SK-MEL-5 (cell line): ENCODE results near the gene VWA5B1. TPM values are rescaled to one million over a fixed set of nuclear protein-coding genes. Genes with fewer than 3 reads are reported as not detected.
"Not testable (repeated sequence)": the region's sequence is repeated elsewhere in the genome, so short reads cannot be mapped to it uniquely, and the experiment has no call there.

Experiments
- DNase-seq: peaks from one replicate; pipeline ENCODE4 v3.0.0-alpha.2; 2016; ENCODE audit warnings: low read depth, low spot score
- in situ Hi-C: cut with HindIII; loops from 2 replicates; pipeline ENCODE4 v1.10.0; 2016; ENCODE audit warnings: low sequenced_read_pairs, high pct_unique_total_duplicates, low pct_unique_long_range_greater_than_20kb
- polyA plus RNA-seq, 2 experiments: library from polyadenylated mRNA; depleted of rRNA; stranded (reverse); fragments of >200 nt; gene quantifications; 2 replicates each; pipeline ENCODE4 v1.2.3, GENCODE V29; 2015
- total RNA-seq: library from RNA; depleted of rRNA; stranded (reverse); fragments of >200 nt; shearing (Covaris generic); gene quantifications from 2 replicates; pipeline ENCODE4 v1.2.3, GENCODE V29; 2014; rRNA removed

VWA5B1 gene
- total RNA-seq, result not detected in 2 replicates
- not detected in 2 replicates for polyA plus RNA-seq (2015; cell fraction: cytosol; rRNA removed)
- polyA plus RNA-seq (2015; cell fraction: nucleus; rRNA removed), result not detected in 2 replicates

GRCh38 chr1:20290624-20291597, at the start of gene VWA5B1:
Gene VWA5B1, plus strand, starts transcription at chr1:20290875. Its CDS starts 19,727 bp downstream, at chr1:20310602.
- in situ Hi-C loops, result no loop called here
- no peak for DNase-seq

DNA sequence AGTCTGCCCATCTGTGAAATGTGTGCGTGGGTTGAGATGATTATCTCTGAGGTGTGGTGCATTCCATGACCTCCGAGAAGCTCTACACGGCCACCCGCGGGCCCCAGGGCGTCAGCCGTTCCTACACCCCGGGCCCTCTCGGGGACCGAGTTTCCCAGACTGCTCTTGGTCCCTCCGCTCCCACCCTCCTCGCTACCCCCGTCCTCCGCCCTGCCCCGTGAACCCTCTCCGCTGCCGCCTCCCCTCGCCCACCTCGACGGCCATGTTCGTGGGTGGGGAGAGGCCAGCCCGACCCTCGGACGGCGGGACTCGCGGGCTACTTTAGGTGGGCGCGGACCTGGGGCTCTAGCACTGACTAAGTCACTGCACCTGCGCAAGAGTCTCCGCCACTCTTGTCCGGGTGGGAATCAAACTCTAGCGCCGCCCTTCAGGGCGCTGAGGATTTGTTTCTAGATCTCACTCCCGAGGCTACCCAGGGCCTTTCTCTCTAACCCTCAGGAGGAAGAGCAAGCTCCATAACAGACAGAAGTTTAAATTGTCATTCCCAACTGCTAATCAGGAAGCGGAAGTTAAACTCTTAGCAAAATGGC, 47.7 kb upstream of the VWA5B1 start:
- in situ Hi-C loops, result no loop called here

DNA sequence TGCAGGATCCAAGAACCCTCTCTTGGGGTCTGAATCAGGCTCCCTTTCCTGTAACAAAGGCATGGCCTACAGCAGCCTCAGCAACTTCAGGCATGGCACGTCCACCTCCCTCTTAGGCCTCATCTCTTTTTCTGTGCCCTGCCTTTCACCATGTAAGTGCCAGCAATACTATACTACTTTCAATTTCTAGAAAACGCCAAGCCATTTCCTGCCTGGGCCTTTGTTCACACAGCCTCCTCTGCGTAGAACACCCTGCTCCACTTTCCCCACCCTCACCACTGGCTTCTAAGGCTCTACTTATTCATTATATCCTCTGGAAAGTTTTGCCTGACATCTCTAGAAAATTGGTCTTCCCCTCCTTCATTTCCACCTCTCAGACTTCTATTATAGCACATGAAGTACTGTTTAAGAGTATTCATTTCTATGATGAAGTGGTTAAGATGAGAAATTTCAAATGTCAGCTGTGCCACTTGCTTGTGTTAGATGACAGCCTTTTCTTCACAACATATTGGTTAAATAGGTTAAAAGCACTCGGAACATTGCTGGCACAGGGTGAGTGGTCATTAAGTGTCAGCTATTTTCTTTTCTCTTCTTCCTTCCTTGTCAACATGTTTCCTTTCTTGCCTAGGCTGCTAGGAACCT, 41.6 kb upstream of the VWA5B1 start:
- in situ Hi-C loops, result no loop called here
- no peak for DNase-seq

More for the DNA sequence above, 47.7 kb upstream of the VWA5B1 start:
- no peak for DNase-seq

DNA sequence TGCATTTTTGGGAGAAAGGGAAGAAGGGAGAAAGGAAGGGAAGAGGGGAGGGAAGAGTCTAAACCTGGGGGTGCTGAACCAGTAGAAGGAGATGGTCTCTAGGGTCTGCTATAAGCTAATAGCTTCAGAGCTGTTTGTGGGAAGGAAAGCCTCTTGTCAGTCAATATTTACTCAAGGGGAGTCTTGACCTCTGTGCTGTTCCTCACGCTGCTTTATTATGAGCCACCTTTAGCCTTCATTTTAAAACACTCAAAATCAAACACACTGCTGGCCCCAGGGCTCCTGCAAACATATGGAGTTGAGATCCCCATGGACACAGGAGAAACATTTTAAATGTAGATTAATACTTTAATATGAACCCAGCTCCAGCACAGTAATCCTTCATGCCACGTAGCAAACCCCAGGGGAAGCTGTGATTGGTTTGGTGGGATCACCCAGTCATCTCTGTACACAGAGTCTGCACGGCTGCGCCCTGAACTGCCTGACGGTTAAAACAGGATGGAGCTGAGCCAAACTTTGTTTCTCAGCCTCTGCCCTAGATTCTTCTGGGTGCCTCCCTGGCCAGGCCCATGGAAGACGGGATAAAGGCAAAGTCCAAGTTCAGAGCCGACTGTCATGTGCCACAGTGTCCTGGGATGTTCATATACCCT, 40.2 kb upstream of the VWA5B1 start:
- in situ Hi-C loops, result no loop called here
- DNase-seq, result no peak

DNA sequence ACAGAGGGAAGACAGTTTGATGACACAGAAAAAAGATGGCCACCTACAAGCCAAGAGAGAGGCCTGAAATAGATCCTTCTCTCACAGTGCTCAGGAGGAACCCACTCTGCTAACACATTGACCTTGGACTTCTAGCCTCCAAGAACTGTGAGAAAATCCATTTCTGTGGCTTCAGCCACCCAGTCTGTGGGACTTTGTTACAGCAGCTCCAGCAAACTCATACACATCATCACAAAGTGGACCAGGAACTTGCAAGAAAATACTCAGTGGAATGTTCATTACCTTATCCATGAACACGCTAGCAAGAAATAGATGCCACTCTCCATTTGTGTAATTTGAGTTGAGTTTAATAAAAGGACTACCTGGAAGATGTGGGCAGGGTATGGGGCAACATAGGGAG, 38.1 kb upstream of the VWA5B1 start:
- no peak for DNase-seq
- in situ Hi-C loops, result no loop called here

DNA sequence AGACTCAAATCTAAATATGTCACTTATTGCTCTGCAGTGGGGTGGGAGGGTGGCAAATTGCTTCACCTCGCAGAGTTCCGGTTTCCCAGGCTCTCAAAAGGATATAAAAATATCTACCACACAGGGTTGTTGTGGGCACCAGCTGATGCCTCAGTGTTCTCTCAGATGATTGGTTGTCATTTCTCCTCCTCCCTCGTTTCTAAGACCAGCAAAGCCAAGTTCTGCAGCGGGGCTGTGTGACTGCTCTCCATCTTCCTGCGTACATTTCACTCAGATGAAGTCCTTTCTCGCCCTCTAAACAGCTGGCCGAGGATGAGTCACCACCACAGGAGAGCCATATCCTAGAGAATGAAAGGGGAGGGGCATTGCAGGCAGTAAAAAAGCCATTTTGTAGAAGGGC, 35.0 kb upstream of the VWA5B1 start:
- DNase-seq, result peak; percentile 42
- in situ Hi-C loops, result no loop called here

GRCh38 chr1:20259646-20260045, 31.0 kb upstream of the VWA5B1 start:
- no peak for DNase-seq
- in situ Hi-C loops, result no loop called here

DNA sequence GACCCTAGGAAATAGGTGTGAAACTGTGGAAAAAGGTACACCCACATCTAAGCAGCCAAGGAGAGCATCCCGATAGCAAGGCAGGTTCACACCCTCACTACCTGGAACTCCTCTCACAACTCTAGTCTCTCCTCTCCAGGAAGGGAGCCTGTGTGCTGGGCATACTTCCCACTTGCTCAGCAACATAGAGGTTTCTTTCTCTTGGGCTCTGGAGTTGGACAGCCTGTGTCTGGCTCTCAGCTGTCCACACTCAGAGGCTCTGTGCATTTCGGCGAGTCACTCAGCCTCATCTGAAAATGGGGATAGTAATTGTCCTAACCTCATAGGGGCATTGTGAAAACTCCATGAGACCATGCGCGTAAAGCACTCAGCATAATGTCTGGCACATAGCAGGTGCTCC, 29.6 kb upstream of the VWA5B1 start:
- in situ Hi-C loops, result no loop called here
- DNase-seq, result no peak

GRCh38 chr1:20262810-20263534, 27.7 kb upstream of the VWA5B1 start:
- in situ Hi-C loops, result no loop called here
- DNase-seq, result no peak

DNA sequence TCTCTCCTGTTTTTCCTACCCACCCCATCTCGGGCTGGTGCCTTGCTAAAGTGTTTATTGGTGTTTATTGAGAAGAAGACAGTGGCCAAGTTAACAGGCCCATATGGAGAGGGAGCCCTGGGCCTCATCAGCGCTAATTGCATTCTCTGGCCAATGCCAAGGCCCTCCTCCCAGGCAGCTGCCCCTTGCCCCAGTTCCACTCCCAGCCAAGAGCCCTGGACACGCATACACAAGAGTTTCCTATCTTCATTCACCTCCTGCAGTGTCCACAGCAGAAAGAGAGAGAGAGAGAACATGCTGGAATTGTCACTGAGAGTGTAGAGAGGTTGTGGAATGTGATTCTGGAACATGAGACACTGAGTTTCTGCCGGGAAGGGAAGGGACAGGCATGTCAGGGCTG, 25.4 kb upstream of the VWA5B1 start:
- in situ Hi-C loops, result no loop called here
- DNase-seq, result no peak

DNA sequence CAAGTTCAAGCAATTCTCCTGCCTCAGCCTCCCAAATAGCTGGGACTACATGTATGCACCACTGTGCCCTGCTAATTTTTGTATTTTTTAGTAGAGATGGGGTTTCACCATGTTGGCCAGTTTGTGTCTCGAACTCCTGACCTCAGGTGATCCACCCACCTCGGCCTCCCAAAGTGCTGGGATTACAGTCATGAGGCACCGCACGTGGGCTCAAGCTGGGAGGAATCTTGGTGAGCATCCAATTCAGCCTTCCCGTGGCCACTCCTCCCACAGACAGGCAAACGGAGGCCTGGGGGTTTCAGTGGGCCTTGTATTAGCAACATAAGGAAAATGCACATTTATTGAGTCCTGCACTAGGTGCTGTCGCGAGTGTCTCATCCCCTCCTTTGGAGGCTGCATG, 24.5 kb upstream of the VWA5B1 start:
- no peak for DNase-seq
- in situ Hi-C loops, result no loop called here

DNA sequence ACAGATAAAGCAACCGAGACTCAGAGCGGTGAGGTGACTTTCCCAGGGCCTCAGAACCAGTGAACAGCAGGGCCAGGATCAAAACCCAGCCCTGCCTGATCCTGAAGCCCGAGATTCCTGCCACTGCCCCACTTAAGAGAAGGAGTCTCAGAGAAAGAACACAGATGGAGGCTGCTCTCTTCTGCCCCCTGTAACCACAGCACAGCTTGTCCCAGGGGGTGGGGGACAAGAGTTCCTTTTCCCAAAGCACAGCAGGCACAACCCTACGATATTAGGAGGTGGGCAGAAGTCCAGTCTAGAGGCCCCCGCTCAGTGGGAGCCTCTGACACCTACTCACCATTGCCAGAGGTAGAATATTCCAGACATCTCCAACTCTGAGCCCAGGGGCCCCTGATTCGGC, 24.0 kb upstream of the VWA5B1 start:
- in situ Hi-C loops, result no loop called here
- no peak for DNase-seq

GRCh38 chr1:20271498-20272400, 18.9 kb upstream of the VWA5B1 start:
- no peak for DNase-seq
- in situ Hi-C loops, result no loop called here

- DNase-seq, in situ Hi-C loops: not testable (repeated sequence)
Observed at GRCh38 chr1:20273716-20274115, 17.0 kb upstream of the VWA5B1 start.

- DNase-seq, result no peak
- in situ Hi-C loops, result no loop called here
Observed at GRCh38 chr1:20275319-20275925, 15.3 kb upstream of the VWA5B1 start.
